ENCODE measurements around the gene RGS3.
A peak's percentile ranks its signal among the peaks of the same experiment; 100 is the strongest.
"Not testable (repeated sequence)": the region's sequence is repeated elsewhere in the genome, so short reads cannot be mapped to it uniquely, and the experiment has no call there.

RGS3 gene

DNA sequence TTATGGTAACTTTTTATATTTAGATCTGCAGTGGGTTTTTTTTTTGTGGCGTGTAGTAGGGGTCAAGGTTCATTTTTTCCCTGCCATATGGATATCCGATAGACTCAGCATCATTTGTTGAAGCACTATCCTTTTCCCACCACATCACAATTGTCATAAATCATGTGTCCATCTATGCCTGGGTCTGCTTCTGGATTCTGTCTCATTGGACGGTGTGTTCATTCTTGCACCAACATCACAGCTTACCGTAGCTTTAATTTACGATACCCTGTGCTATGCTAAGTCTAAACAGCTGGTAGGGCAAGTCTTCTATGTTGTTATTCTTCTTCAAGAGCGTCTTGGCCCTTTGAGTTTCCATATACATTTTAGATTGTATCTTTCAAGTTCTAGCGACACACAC, 175.0 kb downstream of the RGS3 start:
- no peak overlapping the region for H3K27ac ChIP-seq
- TF ChIP-seq, protein P1, sequence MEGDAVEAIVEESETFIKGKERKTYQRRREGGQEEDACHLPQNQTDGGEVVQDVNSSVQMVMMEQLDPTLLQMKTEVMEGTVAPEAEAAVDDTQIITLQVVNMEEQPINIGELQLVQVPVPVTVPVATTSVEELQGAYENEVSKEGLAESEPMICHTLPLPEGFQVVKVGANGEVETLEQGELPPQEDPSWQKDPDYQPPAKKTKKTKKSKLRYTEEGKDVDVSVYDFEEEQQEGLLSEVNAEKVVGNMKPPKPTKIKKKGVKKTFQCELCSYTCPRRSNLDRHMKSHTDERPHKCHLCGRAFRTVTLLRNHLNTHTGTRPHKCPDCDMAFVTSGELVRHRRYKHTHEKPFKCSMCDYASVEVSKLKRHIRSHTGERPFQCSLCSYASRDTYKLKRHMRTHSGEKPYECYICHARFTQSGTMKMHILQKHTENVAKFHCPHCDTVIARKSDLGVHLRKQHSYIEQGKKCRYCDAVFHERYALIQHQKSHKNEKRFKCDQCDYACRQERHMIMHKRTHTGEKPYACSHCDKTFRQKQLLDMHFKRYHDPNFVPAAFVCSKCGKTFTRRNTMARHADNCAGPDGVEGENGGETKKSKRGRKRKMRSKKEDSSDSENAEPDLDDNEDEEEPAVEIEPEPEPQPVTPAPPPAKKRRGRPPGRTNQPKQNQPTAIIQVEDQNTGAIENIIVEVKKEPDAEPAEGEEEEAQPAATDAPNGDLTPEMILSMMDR (conservative IDR thresholded peaks at IDR 0.05) = no peak

DNA sequence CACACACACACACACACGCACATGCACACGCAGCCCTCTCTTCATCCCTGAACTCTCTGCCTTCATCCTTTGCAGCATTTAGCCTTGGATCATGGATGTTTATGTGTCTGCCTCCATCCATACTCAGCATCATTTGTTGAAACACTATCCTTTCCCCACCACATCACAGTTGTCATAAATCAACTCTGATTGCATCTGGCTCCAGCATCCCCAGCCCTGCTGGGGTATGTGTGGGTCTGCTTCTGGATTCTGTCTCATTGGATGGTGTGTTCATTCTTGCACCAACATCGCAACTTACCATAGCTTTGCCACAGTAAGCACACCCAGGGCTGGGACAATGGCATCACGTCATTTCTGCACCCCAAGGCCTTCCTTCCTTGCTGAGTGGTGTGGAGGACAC, 175.4 kb downstream of the RGS3 start:
- H3K27ac ChIP-seq = no peak overlapping the region
- TF ChIP-seq, protein P1 (conservative IDR thresholded peaks at IDR 0.05) = no peak

DNA sequence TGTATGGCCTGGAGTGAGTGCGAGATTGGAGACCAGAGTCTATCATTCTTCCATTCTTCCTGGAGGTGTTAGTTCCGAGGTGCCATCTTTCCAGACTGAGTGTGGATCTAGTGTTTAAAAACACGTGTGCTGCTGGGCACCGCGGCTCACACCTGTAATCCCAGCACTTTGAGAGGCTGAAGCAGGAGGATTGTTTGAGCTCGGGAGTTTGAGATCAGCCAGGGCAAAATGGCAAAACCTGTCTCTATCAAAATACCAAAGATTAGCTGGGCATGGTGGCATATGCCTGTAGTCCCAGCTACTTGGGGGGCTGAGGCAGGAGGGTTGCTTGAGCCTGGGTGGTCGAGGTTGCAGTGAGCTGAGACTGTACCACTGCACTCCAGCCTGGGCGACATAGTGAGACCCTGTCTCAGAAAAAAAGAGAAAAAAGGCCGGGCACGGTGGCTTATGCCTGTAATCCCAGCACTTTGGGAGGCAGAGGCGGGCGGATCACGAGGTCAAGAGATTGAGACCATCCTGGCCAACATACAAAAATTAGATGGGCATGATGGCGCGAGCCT, 176.0 kb downstream of the RGS3 start:
- not testable (repeated sequence) for H3K27ac ChIP-seq

DNA sequence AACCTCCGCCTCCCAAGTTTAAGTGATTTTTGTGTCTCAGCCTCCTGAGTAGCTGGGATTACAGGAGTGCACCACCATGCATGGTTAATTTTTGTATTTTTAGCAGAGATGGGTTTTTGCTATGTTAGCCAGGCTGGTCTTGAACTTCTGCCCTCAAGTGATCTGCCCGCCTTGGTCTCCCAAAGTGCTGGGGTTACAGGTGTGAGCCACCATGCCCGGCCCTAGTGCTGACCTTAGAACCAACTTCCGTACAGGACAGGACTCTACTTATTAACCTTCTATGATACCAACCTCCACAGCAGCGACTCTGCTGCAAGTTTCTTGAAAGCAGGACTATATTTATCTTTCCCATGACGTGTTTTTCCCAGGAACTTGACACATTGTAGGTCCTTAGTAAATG, 176.9 kb downstream of the RGS3 start:
- TF ChIP-seq, protein P1 (conservative IDR thresholded peaks at IDR 0.05) = no peak

DNA sequence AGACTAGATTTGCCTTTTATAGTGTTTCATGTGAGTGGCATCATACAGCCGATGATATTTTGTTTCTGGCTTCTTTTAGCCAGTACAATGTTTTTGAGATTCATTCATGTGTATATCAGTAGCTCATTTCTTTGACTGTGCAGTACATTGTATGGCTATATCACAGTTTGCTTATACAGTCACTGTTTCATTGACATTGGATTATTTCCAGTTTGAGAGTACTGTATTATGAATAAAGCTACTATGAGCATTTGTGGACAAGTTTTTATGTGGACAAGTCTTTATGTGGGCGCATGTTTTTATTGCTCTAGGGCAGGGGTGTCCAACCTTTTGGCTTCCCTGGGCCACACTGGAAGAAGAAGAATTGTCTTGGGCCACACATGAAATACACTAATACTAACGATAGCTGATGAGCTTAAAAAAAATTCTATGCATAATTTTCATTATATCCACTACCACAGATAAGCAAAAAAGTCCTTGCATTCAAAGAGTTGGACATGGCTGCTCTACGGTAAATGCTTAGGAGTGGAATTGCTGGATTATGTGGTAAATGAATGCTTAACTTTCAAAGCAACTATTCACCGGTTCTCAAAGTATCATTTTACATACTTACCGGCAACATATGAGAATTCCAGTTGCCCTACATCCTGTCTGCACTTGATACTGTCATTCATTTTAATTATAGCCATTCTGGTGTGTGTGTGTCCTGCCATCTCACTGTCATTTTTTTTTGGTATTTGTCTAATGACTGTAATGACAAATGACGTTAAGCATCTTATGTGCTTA, 177.8 kb downstream of the RGS3 start:
- H3K27ac ChIP-seq = peak overlapping the region; percentile 23; the same call in 1 of the 2 replicates
- TF ChIP-seq, protein P1 (conservative IDR thresholded peaks at IDR 0.05) = no peak

More for the DNA sequence above, 176.9 kb downstream of the RGS3 start:
- H3K27ac ChIP-seq = peak overlapping the region; percentile 23; the same call in 1 of the 2 replicates

DNA sequence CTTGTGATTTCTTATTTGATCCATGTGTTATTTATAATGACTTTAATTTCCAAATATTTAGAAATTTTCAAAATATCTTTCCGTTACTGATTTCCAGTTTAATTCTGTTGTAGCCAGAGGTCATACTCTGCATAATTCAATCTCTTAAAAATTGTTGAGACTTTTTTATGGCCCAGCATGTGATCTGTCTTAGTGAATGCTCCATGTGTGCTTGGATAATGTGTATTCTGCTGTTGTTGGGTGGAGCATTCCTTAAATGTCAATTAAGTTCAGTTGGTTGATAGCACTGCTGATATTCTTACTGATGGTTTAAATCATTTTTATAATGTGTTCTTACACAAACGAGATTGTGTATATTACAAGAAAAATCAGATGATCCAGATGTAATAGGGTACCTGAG, 180.8 kb downstream of the RGS3 start:
- H3K27ac ChIP-seq = no peak overlapping the region
- TF ChIP-seq, protein P1 (conservative IDR thresholded peaks at IDR 0.05) = no peak

DNA sequence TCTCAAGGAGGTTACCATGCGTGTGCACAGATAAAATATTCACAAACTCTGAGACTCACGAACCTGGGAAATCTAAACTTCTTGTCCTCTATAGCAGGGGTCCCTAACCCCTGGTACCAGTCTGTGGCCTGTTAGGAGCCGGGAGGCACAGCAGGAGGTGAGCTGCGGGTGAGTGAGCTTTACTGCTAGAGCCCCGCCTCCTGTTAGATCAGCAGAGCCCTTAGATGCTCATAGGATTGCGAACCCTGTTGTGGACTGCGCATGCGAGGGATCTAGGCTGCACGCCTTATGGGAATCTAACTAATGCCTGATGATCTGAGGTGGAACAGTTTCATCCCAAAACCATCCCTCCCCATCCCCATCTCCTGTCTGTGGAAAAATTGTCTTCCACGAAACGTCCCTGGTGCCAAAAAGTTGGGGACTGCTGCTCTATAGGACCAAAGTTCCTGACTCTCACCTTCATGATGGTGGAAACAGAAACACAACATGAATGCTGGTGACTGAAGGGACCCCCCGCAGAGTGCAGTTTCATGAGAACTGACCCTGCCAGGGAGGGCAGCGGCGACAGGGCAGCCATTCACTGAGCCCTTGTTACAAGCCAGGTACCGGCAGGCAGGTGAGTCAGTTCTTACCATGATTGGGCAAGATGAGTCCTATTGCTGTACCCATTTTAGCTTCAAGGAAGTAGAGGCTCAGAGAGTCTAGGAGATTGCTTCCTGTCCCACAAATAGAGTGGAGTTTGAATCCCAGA, 181.9 kb downstream of the RGS3 start:
- TF ChIP-seq, protein P1 (conservative IDR thresholded peaks at IDR 0.05) = no peak
- no peak overlapping the region for H3K27ac ChIP-seq

DNA sequence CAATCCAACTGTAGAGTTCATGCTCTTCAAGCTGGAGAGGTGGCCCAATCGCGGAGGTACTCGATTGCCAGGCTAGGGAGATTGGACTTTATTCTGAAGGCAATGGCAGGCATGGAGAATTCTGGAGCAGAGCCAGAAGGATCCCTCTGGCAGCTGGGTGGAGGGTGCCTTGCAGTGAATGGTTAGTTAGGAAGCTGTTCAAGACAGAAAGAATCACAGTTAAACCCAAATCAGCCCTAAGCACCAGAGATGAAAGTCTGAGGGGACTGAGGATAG, 182.4 kb downstream of the RGS3 start:
- no peak overlapping the region for H3K27ac ChIP-seq
- TF ChIP-seq, protein P1 (conservative IDR thresholded peaks at IDR 0.05) = no peak
